GM19240 (cell line): ENCODE data around the gene CDC42.

Experiments
- DNase-seq: peaks from one replicate; pipeline ENCODE4 v3.0.0; 2011; ENCODE audit warnings: low spot score; ENCODE audit not compliant: insufficient read length

Gene CDC42

GRCh38 chr1:22108339-22109105, 56.0 kb downstream of the CDC42 start:
- DNase-seq = no peak

- DNase-seq = no peak
Measured at GRCh38 chr1:22110016-22110415, 57.5 kb downstream of the CDC42 start.

- DNase-seq = no peak
Measured at GRCh38 chr1:22111115-22111514, 58.6 kb downstream of the CDC42 start.

- no peak for DNase-seq
Measured at GRCh38 chr1:22111620-22112019, 59.1 kb downstream of the CDC42 start.

- no peak for DNase-seq
Measured at GRCh38 chr1:22112554-22112953, 60.0 kb downstream of the CDC42 start.

GRCh38 chr1:22114083-22115012, 61.8 kb downstream of the CDC42 start:
- no peak for DNase-seq

GRCh38 chr1:22115286-22115685, 62.8 kb downstream of the CDC42 start:
- DNase-seq = no peak

- no peak for DNase-seq
Measured at GRCh38 chr1:22117238-22117637, 64.7 kb downstream of the CDC42 start.

- no peak for DNase-seq
Measured at GRCh38 chr1:22117851-22118250, 65.3 kb downstream of the CDC42 start.

- no peak for DNase-seq
Measured at GRCh38 chr1:22118291-22118992, 65.9 kb downstream of the CDC42 start.

GRCh38 chr1:22119626-22120468, 67.3 kb downstream of the CDC42 start:
- no peak for DNase-seq

GRCh38 chr1:22120469-22120790, 67.9 kb downstream of the CDC42 start:
- DNase-seq = no peak

GRCh38 chr1:22121421-22121911, 69.0 kb downstream of the CDC42 start:
- DNase-seq = no peak

- DNase-seq = no peak
Measured at GRCh38 chr1:22122273-22123070, 70.0 kb downstream of the CDC42 start.

- DNase-seq = no peak
Measured at GRCh38 chr1:22123071-22123390, 70.5 kb downstream of the CDC42 start.

GRCh38 chr1:22123901-22124404, 71.4 kb downstream of the CDC42 start:
- DNase-seq = no peak

- no peak for DNase-seq
Measured at GRCh38 chr1:22124592-22125229, 72.2 kb downstream of the CDC42 start.

- no peak for DNase-seq
Measured at GRCh38 chr1:22126531-22126930, 74.0 kb downstream of the CDC42 start.

GRCh38 chr1:22127248-22127647, 74.7 kb downstream of the CDC42 start:
- DNase-seq = no peak

GRCh38 chr1:22127731-22128130, 75.2 kb downstream of the CDC42 start:
- no peak for DNase-seq
